Activated gamma-delta T cell treated with anti-CD3 and anti-CD28 coated beads, Interleukin-2, amount 50 U/mL, for 16 hours (primary cell): ENCODE results near the gene KLHL5.
"Not testable (repeated sequence)": the region's sequence is repeated elsewhere in the genome, so short reads cannot be mapped to it uniquely, and the experiment has no call there.

Experiments used
- DNase-seq: peaks from one replicate; pipeline ENCODE4 v3.0.0-alpha.2; 2020; ENCODE audit warnings: low read depth

KLHL5 gene

DNA sequence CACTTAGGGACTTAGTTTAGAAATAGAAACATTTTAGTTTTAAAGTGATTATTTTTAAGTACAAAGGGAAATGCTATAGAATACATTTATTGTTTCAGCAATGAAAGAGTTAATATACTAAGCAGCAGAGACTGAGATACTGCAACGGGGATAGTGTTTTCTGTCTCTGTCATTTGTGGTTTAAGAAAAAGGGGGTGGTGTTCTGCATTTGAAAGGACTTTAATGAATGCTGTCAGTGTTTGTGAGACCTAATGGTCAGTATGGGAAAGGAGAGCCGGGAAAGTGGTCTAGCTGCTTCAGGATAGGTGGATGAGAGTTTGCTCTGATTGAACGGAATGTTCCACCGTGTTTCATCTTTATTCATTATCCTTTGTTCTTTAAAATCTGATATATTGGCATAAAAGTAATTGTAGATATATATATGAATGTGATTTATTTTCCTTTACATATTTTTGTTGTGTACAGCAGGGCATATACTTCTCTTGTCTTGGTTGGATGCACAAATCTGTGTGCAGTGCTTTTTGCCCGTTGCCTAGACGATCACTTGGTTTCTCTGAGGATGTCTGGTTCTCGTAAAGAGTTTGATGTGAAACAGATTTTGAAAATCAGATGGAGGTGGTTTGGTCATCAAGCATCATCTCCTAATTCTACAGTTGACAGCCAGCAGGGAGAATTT lies at the start of gene KLHL5:
Gene KLHL5 (plus strand): TSS at position 139 of the 676 bp plus-strand sequence. CDS start 421 bp downstream, at position 560.
- no peak for DNase-seq

DNA sequence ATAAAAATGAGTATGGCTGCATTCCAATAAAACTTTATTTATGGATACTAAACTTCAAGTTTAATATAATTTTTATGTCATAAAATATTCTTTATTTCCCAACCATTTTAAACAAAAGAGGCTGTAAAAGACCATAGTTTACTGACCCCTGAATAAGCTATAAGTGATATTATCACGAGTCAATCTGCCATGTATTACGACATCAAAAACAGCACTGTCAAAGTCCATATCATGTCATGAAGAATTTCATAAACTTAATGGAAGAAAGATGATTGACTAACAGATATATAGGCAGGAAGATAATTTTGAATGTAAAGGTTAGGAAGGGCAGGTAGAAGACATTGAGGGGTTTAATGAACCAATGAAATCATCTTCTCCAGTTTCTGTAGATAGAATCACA lies 48.0 kb upstream of the KLHL5 start:
- no peak for DNase-seq

DNA sequence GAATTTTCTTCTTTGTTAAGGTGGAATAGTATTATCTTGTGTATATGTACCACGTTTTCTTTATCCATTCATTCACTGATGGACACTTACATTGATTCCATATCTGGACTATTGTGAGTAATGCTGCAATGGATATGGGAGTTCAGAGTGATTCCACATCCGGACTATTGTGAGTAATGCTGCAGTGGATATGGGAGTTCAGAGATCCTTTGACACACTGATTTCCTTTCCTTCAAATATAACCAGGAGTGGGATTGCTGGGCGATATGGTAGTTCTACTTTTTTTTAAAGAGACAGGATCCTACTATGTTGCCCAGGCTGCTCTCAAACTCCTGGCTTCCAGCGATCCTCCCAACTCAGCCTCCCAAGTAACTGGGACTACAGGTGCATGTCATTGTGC lies 41.9 kb upstream of the KLHL5 start:
- no peak for DNase-seq

GRCh38 chr4:39021631-39022030 lies 40.4 kb upstream of the KLHL5 start:
- no peak for DNase-seq

DNA sequence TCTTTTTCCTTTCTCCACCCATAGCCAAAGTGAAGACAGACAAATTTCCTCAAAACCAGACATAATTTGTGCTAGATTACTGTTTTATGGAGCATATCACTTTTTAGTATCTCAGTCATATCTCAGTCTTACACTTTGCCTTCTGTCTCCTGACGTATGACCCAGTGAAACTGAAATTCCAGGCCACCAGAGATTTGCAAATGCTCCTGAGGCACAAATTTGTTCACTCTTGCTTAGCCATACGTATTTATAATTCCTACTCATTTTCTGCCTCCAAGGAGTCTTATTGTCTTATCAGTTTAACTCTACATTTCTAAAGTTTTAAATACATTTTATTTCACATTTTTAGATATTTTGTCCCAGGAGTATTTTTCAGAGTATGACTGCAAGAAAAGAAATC lies 39.8 kb upstream of the KLHL5 start:
- no peak for DNase-seq

GRCh38 chr4:39023059-39023458 lies 39.0 kb upstream of the KLHL5 start:
- no peak for DNase-seq

- no peak for DNase-seq
These were observed 37.6 kb upstream of the KLHL5 start for GRCh38 chr4:39024311-39024865.

- no peak for DNase-seq
These were observed 36.4 kb upstream of the KLHL5 start for GRCh38 chr4:39025552-39026085.

DNA sequence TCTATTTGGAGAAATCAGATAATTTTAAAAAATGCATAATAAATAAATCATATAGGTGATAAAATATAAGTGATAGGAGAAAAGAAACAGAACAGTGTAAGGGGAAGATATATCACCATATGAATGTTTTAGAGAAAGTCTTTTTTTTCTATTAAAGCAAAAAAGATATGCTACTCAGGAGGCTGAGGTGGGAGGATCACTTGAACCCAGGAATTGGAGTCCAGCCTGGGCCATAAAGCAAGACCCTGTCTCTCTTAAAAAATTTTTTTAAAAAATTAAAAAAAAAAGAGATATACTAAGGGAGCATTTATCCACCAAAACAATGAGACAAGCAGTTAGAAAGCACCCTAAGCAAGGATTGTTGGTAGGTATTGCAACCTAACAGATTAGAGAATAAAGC lies 35.9 kb upstream of the KLHL5 start:
- no peak for DNase-seq

DNA sequence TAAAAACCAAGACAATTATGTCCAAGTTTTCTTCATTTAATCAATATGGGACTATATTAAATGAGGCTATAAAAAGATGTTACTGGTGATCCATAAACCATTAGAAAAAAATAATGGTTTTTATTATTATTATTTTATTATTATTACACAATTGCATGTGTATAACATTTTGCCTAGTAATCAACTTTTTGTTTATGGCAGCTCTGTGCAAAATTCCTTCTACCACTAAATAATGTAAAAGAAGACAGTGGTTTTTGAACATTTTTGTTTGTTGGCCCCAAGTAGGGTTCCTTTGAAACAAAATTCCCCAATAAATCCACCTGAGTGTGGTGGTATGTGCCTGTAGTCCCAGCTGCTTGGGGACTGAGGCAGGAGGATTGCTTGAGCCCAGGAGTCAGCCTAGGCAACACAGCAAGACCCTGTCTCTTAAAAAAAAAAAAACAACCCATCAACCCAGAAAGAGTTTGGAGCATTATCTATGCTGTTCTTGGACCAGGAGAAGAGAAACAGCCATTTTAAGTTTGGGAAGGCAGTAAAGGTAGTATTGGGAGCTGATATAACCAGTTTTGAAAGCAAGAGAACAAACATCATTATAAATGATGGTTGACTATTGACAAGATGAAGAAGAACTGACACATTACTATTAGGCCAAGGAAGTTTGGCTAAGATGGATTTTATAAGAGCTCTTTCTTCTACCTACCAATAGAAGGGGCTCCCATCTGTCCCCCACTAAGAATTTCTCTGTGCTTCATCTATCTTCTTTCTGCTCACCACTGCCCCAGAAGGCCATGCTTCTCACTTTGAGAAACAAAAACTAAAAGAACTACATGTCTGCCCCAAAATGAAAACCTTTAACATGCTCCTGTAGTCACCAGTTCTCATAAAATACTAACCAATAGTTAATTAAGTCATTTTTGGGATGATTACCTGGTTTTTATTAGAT lies 32.0 kb upstream of the KLHL5 start:
- DNase-seq = no peak

DNA sequence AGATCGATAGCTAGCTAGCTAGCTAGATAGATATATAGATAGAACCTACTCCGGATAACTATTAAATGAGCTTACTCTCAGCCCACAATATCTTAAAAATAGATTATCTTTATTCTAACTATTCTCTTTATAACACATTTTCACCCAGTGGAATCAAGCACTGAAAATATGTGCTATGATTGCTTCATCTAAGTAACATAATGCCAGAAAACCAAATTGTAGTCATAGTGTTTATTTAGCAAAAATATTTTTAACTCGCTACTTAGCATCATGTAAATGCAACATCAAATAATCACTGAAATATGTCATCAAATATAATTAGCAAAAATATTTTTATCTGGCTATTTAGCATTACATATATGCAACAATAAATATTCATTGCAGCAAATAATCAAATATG lies 31.3 kb upstream of the KLHL5 start:
- DNase-seq = no peak

- not testable (repeated sequence) for DNase-seq
These were observed 30.4 kb upstream of the KLHL5 start for GRCh38 chr4:39031590-39032020.

DNA sequence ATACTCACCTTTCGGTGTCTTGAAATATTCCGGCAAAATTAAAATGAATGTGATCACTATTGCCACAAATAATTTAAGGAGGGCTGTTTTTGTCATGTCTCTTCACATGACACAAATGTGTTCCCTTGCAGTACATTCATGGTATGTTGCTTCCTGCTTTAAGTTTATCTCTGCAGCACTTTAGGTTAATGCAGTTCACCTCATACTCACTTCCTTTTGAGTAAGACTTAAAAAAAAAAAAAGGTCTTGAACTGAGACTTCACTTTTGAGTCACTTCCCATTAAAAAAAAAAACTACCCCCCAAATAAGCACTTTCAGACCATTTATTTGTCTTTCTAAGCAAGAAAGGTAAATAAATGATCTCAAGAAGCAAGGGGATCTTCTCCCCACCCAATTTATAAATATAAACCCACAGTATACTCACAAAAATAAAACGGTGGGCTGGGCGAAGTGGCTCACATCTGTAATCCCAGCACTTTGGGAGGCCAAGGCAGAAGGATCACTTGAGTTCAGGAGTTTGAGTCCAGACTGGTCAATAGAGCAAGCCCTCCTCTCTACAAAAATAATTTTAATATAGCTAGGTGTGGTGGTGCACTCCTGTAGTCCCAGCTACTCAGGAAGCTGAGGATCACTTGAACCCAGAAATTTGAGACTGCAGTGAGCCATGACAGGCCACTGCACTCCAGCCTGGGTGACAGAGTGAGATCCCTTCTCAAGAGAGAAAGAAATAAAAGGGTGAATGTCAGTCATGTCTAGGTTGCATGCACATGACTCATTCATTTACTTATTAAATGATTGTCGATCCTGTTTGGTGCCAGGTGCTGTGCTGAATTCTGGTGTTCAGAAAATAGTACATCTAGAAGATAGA lies 29.6 kb upstream of the KLHL5 start, which contains the start of gene TMEM156:
Gene TMEM156 (minus strand): TSS at position 192 of the 868 bp plus-strand sequence. CDS start 96 bp downstream, at position 96.
- no peak for DNase-seq

DNA sequence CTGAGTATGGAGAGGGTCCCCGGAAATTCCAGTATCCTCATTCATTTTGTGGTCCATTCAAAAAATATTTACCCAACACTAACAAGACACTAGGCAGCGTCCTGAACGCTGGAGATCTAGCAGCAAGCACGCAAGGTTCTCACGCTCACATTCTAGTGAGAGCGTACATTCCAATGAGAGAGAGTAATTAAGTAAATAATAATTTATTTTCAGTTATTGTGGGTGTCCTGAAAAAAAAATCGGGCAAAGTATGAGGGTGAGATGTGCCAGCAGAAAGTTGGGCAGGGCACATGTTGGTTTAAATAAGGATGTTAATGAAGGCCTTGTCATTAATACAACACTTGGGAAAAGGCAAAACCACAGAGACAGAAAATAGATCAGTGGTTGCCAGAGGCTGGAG lies 25.9 kb upstream of the KLHL5 start:
- DNase-seq = no peak

DNA sequence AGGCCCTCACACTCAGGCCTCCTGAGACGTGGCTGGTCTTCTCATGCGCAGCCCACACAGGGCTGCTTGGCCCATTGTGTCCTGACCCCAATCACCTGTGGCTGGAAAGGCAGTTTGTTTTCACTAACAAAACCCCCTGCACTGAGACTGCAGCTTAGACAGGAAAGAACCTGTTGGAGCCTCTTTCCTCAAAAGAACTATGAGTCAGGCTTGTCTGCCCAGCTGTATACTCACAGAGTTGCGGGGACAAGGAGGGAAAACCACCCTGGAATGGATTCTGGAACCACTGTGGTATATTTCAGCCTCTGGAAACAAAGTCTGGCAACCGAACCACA lies 24.6 kb upstream of the KLHL5 start:
- no peak for DNase-seq

DNA sequence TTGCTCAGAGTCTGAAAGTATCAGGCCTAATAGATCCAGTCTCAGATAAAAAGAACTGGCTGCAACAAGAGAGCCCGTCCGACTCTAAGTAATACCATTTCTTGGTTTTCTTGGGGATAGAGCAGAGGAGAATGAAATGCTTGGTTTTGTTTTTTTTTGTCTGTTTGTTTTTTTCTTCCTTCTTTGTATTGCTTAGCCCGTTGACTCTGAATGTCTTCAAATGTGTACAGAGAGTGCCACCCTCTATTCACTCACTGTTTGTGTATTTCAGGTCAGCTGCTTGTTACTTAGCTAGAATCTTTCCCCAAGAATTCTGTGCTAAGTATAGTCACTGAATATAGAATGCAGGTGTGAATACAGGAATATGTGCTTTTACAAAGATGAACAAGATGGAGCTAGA lies 24.1 kb upstream of the KLHL5 start:
- DNase-seq = no peak

DNA sequence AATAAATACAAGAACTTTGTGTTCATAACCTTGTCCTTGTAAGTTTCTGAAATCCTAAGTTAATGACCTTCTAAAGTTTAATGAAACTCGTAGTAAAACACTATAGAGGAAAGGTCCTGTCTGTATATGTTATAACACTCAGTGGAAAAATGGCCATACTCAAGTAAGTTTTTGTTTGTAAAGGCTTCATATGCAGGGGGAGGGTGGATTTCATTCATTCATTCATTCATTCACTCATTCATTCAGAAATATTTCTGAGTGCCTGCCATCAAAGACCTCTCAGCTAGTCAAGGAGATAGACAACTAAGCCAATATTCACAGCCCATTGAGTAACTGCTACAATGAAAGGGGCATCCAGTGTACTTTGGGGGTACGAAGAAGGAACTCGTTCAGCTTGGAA lies 22.9 kb upstream of the KLHL5 start:
- DNase-seq = no peak

DNA sequence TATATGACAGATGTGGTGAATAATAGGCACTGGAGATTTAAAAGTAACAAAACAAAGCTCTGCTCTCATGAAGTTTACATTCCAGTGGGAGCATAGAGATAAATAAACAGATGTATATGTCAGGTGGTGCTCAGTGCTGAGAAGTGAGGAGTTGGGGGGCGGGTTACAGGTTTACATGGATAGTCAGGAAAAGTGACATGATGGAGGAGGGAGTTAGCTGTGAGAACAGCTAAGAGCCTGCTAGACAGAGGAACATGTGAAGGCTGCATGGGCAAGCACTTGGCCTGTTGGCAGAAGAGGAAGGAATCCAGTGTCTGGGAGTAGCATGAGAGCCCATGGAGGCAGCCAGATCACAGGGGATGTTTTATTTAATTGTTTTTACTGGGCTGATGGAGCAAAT lies 19.7 kb upstream of the KLHL5 start:
- no peak for DNase-seq

GRCh38 chr4:39043058-39043860 lies 18.8 kb upstream of the KLHL5 start:
- DNase-seq = no peak

GRCh38 chr4:39043861-39044363 lies 18.1 kb upstream of the KLHL5 start:
- no peak for DNase-seq
